SIG-M5 (cell line): ENCODE data around the gene LGMN.
"Not testable (repeated sequence)": the region's sequence is repeated elsewhere in the genome, so short reads cannot be mapped to it uniquely, and the experiment has no call there.

Experiments used
- DNase-seq: peaks from one replicate; lab custom pipeline; 2025; lab: John Stamatoyannopoulos, UW

Gene LGMN

DNA sequence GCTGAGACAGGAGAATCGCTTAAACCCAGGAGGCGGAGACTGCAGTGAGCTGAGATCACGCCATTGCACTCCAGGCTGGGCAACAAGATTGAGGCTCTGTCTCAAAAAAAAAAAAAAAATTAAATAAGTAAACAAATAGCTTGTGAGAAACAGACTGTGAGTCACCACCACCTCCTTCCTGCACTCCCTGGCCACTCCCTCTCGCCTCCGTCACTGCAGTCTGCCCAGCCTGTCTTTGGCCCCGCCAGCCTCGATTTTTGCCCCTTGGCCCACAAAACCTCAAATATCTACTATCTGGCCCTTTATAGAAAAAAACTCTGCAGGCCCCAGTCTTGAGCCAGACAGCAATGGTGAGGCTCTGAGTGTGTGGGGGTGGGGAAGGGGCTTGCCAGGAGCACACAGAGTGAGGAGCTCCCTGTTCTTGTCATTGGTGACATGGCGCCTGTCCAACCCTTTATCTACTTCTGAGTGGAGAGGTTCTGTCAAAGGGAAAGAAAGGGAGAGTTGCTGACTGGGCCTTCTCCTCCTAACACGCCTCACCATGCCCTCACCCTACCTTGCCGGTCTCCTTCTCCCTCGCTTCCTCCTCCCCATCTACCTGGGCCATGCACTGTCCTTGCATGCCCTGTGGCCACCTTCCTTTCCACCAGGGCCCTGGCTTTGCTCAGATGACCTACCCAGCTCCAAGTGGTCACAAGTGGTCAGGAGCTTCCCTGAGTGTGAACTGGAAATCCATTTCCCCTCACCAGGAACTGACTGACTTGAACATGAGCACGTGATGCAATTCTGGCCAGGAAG, 22.1 kb downstream of the LGMN start:
- DNase-seq = no peak

GRCh38 chr14:92724516-92725340, 23.7 kb downstream of the LGMN start:
- no peak for DNase-seq

- DNase-seq = no peak
Observed at GRCh38 chr14:92719890-92720323, 28.5 kb downstream of the LGMN start.

DNA sequence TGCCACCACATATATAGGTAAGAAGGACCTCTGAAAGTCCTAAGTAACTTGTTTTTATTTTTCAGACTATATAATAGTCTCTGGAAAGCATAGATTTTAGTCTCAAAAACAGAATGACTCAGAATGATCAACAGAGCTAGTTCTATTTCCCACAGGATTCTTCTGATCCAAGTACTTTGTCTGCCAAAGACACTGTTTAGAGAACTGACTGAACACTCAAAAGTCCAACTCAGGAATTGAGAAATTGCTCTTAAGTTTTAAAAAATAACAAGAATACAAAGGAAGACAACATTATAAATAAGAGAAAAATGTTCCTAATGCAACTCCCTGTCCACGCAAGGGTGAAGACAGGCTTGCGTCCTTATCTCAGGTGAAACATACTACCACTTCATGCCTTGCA, 29.0 kb downstream of the LGMN start:
- DNase-seq = no peak

DNA sequence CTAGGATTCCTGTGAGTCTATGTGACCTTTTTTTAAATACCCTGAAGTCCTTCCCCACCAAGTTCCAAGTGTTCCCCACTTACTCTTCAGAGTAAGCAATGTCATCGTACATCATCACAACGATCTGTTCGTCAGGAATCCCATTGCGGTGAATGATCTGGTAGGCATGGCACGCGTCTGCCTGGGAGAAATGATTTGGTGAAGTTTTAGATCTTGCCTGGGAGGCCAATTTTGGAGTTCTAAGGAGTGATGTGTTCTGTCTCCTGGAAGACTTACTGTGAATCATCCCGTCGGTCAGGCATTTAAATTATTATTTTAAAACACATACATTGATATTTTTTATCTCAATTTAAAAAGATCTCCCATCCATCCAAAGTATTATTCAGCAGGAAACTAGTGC, 29.8 kb downstream of the LGMN start:
- DNase-seq = no peak

- DNase-seq = no peak
Observed at GRCh38 chr14:92717571-92718042, 30.8 kb downstream of the LGMN start.

GRCh38 chr14:92716131-92716530, 32.3 kb downstream of the LGMN start:
- no peak for DNase-seq

GRCh38 chr14:92714739-92715307, 33.6 kb downstream of the LGMN start:
- not testable (repeated sequence) for DNase-seq

- no peak for DNase-seq
Observed at GRCh38 chr14:92712654-92713051, 35.8 kb downstream of the LGMN start.

DNA sequence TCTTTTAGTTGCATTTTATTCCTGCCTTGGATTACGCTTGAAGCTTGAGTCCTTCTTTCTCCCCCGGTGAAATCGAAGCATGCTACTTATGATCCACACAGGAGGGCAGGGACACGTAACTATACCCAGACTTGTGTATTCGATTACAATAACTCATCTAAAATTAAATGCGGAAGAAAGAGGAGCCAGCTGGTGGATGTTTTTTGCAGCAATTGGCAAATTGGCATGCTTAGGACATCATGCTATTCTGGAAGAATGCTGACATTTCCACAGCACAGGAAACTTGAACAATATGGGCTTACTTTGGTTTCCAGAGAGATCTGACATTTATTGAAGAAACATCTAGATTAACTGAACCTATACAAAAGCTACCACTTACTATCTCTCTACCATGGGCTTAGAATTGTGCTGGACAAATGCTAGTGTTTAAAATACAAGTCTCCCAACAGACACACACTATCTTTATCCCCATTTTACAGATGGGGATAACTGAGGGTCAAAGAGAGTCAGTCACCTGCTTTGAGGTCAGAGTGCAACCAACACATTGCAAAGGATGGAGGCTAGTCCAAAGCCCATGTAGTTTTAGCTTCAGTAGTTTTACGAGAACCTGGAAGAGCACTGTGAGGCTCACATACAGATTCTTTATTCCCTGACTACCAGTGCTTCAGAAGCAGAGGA, 36.3 kb downstream of the LGMN start:
- DNase-seq = no peak

GRCh38 chr14:92710001-92710341, 38.5 kb downstream of the LGMN start:
- DNase-seq = no peak

DNA sequence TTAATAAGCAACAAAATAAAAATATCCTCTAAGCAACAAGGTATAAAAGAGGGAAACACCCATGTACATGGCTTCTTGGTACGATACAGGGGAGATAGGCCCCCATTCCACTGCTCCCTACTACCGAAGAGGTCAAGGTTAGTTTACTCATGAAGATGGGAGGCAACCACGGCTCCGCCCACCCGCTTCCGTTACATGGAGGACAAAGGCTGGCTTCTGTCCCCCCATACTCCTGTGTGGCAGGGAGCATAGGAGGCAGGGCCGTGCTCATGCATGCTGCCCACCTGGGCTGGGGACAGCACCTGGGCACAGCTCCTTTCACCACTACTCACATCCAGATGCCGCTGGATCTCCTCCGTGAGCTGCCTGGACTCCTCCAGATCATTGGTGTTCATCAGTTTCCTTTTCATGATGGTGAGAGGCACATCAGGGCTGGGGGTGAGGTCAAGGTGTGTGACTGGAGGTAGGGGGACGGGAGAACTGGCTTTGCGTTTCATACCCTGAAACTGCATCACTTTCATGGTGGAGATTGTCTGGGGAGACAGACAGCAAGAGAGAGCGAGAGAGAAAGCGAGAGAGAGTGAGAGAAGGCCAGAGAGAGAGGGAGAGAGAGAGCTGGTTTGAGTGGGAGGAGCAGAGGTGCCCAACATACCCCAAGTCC, 39.0 kb downstream of the LGMN start:
- no peak for DNase-seq

DNA sequence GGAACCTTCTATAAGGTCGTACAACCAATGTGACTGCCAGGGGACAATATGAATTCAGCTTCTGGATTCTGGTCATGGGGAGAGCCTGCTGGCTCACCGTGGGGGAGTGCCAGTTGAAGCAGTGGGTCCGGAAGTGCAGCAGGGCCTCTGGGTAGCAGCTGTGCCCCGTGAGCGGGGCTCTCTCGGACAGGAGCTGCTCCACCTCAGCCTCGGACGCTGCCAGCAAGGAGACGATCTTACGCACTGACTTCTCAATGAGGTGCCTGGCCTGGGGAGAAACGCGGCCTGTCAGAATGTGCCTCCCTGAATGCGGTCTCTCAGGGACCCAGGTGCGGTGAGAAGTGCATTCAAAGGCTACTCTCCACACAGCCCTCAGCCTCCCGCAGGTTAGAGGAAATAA, 42.0 kb downstream of the LGMN start:
- DNase-seq = no peak

DNA sequence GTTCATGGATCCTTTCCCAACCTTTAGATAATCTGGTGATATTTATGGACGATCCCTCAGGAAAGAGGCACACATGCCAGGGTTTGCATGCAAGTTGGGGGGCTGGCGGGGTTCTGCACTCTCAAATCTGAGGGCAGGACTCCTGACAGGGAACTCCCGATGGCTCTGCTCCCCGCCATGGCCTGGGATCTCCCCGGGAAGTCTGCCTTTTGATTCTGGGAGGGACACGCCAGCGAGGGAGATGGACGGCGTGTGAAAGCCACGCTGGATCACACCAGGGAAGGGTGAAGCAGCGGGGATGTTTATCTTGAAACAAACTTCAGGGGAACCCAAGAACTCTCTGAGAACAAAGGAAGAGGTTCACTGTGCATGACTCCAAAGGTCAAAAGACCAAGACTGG, 43.6 kb downstream of the LGMN start:
- DNase-seq = no peak

GRCh38 chr14:92704036-92704804, 44.2 kb downstream of the LGMN start:
- DNase-seq = peak; percentile 76

DNA sequence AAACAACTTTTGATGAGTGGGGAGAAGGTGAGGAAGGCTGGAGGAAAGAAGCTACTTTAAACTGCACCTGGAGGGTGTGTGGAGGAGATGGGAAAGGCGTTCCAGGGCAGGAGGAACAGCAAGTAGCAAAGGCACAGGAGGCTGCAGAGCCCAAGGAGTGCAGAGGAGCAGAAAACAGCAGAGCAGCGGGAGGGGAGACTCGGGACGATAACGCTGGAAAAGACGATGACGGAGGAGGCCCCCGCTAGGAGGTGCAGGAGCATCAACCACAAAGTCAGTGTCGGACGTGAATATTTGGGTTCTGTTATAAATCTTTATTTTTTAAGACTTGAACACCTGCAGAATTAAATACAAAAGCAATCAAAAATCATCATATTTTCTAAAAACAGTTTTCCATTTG, 44.9 kb downstream of the LGMN start:
- no peak for DNase-seq

- DNase-seq = no peak
Observed at GRCh38 chr14:92702441-92702918, 45.9 kb downstream of the LGMN start.

DNA sequence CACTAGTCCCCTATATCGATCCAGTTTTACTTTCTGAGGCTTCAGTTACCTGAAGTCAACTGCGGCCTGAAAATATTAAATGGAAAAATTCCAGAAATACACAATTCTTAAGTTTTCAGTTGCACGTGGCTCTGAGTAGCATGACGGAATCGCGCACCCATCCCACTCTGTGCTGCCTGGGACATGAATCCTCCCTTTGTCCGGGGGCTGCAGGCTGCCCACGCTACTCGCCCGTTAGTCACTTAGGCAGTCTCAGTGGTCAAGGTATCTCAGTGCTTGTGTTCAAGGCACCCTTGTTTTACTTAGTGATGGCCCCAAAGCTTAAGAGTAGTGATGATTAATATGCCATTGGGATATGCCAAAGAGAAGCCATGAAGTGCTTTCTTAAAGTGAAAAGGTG, 46.6 kb downstream of the LGMN start:
- DNase-seq = no peak

- no peak for DNase-seq
Observed at GRCh38 chr14:92698393-92698792, 50.0 kb downstream of the LGMN start.

DNA sequence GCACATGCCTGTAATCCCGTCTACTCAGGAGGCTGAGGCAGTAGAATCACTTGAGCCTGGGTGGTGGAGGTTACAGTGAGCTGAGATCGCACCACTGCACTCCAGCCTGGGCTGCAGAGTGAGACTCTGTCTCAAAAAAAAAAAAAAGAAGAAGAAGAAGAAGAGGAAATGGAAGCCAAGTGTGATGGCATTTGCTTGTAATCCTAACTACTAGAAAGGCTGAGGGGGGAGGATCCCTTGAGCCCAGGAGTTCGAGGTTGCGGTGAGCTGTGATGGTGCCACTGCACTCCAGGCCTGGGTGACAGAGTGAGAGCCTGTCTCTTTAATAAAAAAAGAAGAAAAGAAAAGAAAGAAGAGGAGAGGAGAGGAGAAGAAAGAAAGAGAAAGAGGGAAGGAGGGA, 52.1 kb downstream of the LGMN start:
- DNase-seq = no peak

DNA sequence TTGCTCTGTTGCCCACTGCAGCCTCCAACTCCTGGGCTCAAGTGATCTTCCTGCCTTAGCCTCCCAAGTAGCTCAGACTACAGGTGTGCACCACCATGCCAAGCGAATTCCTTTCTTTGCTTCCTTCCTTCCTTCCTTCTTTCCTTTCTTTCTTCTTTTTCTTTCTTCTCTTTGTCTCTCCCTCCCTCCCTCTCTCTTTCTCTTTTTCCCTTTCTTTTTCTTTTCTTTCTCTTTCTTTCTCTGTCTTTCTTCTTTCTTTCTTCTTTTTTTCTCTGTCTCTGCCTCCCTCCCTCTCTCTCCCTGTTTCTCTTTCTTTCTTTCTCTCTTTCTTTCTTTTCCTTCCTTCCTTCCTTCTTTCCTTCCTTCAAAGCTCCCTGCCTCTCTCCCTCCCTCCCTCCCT, 52.9 kb downstream of the LGMN start:
- DNase-seq = no peak
